Retinal pigment epithelial cell (primary cell): Measurements from ENCODE around the gene ZNF511.

Experiments used
- DNase-seq: peaks from one replicate; pipeline ENCODE4 v3.0.0-alpha.2; 2010; ENCODE audit warnings: low read depth
- H3K4me3 ChIP-seq: 2 replicates; pipeline ENCODE4 v1.5.1; 2011; ENCODE audit warnings: mild to moderate bottlenecking, low read length, control low read depth, moderate library complexity
- TF ChIP-seq, protein P1 (sequence below): conservative IDR thresholded peaks from 2 replicates; pipeline ENCODE4 v1.5.1; 2011; ENCODE audit warnings: low read depth, low read length, control low read depth, inconsistent platforms

Gene ZNF511

DNA sequence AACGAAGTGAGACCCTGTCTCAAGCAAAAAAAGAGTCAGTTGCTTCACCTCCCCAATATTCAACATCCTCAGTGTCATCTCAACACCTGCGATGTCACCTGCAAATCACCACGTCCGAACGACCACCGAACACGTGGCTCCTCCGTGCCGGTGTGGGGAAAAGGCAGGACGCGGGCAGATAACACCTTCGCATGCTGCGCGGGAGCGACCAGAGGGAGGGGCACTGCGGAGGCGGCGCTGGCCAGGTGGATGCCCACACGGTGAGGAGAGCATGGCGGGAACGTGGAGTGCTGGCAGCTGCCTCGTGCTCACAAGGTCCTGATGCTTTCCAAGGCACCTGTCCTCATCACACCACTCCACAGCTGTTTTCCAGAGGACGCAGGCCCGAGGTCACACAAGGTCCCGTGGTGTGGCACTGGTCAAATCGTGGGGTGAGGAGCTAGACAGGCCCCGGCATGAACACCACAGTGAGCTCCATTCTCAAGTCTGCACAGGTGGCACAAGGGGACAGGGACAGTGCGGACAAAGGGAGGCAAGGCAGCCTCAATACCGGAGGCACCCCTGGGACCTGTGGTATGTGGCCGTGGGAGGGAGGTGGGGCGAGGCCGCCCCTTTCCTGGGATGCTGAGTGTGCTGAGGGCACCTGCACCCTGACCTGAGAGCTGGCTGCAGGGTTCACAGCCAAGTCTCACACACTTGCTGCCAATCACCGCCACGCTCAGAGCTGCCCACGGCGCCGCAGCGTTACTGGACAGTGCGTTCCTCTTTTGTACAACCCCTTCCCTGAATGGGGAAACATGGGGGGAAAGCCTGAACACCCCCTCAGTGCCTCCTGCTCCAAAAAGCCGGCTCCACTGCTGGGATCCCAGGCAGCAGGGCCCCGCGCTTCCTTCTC lies 13.0 kb upstream of the ZNF511 start:
- TF ChIP-seq, protein P1, sequence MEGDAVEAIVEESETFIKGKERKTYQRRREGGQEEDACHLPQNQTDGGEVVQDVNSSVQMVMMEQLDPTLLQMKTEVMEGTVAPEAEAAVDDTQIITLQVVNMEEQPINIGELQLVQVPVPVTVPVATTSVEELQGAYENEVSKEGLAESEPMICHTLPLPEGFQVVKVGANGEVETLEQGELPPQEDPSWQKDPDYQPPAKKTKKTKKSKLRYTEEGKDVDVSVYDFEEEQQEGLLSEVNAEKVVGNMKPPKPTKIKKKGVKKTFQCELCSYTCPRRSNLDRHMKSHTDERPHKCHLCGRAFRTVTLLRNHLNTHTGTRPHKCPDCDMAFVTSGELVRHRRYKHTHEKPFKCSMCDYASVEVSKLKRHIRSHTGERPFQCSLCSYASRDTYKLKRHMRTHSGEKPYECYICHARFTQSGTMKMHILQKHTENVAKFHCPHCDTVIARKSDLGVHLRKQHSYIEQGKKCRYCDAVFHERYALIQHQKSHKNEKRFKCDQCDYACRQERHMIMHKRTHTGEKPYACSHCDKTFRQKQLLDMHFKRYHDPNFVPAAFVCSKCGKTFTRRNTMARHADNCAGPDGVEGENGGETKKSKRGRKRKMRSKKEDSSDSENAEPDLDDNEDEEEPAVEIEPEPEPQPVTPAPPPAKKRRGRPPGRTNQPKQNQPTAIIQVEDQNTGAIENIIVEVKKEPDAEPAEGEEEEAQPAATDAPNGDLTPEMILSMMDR, result no peak
- no peak for DNase-seq
- no peak overlapping the region for H3K4me3 ChIP-seq

DNA sequence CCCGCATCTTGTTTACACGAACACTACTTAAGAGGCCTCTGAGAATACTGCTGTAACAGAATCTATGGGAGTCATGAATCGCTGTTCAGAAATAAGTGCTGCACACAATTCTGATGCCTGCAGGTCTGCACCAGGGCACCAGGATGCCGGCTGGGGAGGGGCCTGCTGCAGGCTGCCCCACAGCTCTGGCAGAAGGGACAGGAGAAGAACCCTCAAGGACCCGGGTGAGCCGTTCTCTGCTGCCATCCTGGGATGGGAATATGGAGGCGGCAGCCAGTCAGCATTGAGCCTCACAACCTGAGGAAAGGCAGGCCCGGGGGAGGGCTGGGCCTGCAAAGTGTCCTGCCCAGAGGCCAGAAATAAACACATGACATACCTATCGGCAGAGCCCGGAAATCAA lies 11.2 kb upstream of the ZNF511 start:
- TF ChIP-seq, protein P1, result no peak
- no peak overlapping the region for H3K4me3 ChIP-seq
- DNase-seq, result no peak

DNA sequence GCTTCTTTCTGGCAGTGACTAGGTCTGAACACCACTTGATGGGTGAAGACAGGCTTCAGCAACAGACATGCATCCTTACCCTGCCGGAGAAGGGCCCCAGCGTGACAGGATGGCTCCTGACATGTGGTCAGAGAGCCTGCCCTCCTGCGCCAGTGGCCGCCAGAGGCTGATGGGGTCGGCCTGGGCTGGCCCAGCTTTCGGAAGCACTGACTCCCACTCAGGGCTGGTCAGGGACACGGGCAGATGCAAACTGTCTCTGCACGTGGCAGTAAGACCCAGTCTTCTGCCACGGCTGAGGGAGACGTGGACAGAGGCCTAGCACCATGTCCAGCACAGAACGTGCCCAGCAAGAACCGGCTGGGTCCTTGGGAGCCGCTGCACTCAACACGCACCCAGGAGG lies 10.2 kb upstream of the ZNF511 start:
- no peak overlapping the region for H3K4me3 ChIP-seq
- TF ChIP-seq, protein P1, result no peak
- DNase-seq, result no peak

DNA sequence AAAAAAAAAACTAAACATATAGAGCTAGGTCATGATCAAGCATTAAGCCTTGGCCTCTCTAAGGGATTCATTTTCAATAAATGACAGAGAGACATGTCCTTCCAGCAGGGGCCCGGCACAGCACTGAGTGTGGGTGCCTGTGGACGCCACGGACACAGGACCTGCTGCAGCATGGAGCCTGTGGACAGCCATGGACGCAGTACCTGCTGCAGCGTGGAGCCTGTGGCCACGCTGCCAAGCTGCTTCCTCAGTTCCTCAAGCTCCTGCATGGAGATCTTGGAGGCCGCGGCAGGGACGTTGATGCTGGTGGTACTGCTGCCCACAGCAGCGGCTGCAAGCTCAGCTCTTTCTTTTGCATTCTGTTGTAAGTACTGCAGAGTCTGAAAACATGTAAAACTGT lies 9.5 kb upstream of the ZNF511 start:
- no peak for DNase-seq
- TF ChIP-seq, protein P1, result no peak
- no peak overlapping the region for H3K4me3 ChIP-seq

DNA sequence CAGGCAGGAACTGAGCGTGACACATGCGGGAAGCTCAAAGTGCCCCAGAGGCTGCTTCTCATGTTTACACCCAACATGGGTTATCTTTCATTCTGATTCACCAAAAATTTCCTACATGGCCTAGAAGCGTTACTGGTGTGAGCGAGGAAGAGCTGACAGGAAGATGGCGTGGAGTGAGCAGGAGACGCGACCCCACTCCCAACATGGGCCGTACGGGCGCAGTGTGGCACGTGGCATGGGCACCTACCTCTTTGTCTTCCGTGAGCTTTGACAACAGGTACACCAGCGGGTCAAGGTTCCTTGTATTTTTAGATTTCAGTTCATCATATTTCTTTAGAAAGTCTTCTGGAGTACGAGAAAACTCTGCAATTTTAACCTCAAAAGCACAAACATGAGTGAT lies 9.0 kb upstream of the ZNF511 start:
- H3K4me3 ChIP-seq, result no peak overlapping the region
- TF ChIP-seq, protein P1, result no peak
- no peak for DNase-seq

DNA sequence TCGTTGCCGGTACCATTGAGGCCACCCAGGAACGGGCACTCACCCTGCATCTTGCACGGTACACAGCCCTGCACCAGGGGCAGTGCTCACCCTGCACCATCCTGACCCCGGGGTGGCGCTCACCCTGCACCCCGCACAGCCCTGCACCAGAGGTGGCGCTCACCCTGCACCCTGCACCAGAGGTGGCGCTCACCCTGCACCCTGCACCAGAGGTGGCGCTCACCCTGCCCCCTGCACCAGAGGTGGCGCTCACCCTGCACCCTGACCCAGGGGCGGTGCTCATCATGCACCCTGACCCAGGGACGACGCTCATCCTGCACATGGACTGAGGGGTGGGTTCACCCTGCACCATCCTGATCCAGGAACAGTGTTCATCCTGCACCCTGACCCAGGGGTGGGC lies 6.5 kb upstream of the ZNF511 start:
- DNase-seq, result no peak
- H3K4me3 ChIP-seq, result no peak overlapping the region
- TF ChIP-seq, protein P1, result no peak

DNA sequence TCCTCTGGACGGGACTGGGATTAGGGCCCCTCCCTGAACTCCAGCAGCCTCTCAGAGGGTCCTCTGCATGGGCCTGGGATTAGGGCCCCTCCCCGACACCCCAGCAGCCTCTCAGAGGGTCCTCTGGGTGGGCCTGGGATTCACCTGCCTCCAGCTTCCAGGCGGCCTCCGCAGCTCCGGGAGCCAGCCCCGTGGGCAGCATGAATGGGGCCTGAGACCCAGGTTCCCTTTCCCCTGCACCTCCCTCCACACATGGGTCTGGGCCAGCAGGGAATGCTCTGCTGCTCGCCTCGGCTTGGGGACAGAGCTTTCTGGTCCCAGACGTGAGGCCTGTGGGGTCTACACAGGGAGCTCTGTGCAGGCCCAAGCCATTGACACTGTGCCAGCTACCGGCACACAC lies 5.5 kb upstream of the ZNF511 start:
- TF ChIP-seq, protein P1, result no peak
- no peak overlapping the region for H3K4me3 ChIP-seq
- no peak for DNase-seq
